B cell (primary cell): ENCODE measurements around the gene WWC2.

ENCODE experiments used
- EZH2 ChIP-seq: IDR thresholded peaks from 2 replicates; pipeline ENCODE4 v1.6.1; 2012; ENCODE audit warnings: borderline replicate concordance, low read depth, mild to moderate bottlenecking, moderate library complexity, low read length; ENCODE audit not compliant: insufficient read depth, poor library complexity, severe bottlenecking
- TF ChIP-seq, protein P1 (sequence below): fragments of 200-600 bp; IDR thresholded peaks from one replicate; pipeline ENCODE4 v1.8.0; 2022; ENCODE audit warnings: antibody characterized with exemption, mild to moderate bottlenecking

DNA sequence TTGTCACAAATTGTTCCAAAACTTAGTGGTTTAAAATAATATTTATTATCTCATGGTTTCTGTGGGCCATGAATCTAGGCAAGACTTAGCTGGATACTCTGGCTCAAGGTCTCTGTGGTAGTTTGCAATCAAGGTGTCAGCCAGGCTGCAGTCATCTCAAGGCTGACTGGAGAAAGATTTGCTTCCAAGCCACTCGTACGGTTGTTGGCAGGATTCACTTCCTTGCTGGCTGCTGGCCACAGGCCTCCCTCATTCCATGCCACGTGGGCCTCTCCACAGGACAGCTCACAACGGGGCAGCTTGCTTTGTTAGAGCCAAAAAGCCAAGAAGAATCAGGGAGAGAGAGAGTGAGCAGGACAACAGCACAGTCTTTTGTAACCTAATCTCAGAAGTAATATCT lies 101.4 kb downstream of the WWC2 start:
- TF ChIP-seq, protein P1, sequence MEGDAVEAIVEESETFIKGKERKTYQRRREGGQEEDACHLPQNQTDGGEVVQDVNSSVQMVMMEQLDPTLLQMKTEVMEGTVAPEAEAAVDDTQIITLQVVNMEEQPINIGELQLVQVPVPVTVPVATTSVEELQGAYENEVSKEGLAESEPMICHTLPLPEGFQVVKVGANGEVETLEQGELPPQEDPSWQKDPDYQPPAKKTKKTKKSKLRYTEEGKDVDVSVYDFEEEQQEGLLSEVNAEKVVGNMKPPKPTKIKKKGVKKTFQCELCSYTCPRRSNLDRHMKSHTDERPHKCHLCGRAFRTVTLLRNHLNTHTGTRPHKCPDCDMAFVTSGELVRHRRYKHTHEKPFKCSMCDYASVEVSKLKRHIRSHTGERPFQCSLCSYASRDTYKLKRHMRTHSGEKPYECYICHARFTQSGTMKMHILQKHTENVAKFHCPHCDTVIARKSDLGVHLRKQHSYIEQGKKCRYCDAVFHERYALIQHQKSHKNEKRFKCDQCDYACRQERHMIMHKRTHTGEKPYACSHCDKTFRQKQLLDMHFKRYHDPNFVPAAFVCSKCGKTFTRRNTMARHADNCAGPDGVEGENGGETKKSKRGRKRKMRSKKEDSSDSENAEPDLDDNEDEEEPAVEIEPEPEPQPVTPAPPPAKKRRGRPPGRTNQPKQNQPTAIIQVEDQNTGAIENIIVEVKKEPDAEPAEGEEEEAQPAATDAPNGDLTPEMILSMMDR = no peak
- TF ChIP-seq EZH2 = no peak
